ENCODE results near the gene XPR1. TPM values are rescaled to one million over a fixed set of nuclear protein-coding genes. Genes with fewer than 3 reads are reported as not detected.

XPR1 gene
- total and polyA plus RNA-seq, 9 donors: 5.7 to 34.1 (median 17.3) TPM

DNA sequence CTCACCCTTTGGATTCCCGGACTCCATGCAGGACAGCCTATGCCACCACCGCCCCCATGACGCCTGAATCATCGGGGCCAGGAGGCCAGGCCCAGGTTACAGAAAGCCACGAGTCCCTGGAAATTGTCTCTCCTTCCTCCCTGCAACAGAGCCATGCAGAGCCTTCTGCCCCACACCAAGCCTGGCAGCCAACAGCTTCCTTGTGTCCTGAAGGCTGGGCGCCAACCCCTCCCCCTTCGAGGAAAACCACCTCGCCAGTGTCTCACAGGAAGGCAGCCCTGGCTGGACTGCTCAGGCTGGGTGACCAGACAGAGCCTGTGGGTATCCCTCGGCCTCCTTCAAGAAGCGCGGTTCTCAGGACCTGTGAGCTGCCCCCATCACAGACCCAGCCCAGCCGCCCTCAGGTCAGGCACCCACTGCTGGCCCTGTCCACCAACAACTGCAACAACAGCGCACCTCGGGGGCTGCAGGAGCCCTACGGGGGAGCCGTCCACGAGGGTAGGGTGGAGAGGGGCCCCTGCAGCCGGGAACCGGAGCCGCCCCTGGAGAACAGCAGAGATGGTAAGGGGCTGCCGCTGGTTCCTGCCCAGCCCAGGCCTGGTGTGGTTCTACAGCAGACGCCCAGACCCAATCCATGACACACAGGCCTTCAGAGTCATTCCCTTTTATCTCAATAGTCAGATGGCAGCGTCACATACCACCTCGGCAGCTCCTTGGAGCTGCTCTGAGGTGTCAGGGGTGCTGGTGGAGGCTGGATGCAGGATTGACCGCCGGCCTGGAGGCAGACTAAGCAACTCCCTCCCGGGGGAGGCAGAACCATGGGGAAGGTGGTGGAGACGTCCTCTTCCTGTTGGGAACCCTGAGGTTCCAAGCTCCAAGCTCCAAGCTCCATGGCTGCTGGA, 304.5 kb downstream of the XPR1 start:
- Histone ChIP-seq H3K36me3 (no peaks in the 10 kb centered on the region), H3K4me3 (no peak overlapping the region)
- no peak for DNase-seq

DNA sequence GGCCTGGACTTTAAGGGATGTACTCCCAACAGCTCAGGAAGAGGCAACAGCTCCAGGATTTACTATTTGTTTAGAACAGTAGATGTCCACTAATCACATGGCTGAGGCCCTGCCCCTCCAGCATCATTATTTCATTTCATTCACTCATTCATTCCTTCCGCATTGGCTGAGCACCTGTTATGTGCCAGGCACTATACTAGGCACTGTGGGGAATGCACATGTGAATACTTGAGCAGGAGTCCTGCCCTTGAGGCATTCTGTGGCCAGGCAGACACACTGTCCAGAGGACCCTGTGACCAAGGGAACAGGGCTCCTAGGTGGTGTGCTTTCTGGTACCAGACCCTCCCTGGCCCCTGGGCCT, 305.2 kb downstream of the XPR1 start:
- Histone ChIP-seq H3K4me3 (no peak overlapping the region), H3K9me3 (no peaks in the 10 kb centered on the region), H3K27me3 (no peaks in the 10 kb centered on the region), H3K36me3 (no peaks in the 10 kb centered on the region), H3K27ac (no peak overlapping the region), H3K4me1 (ENCODE audit: insufficient read depth) (no peaks in the 10 kb centered on the region)
- DNase-seq: no peak
- 56 to 100% (median 67%) methylated on average over 1 of the region's 1 CpG for WGBS, 3 donors
- intact Hi-C loops (cut with DNase I): no loop called here
- TF ChIP-seq POLR2A (IDR thresholded peaks at IDR 0.05) (no peak), EP300 (IDR thresholded peaks at IDR 0.05) (no peak)
- TF ChIP-seq, protein P1, sequence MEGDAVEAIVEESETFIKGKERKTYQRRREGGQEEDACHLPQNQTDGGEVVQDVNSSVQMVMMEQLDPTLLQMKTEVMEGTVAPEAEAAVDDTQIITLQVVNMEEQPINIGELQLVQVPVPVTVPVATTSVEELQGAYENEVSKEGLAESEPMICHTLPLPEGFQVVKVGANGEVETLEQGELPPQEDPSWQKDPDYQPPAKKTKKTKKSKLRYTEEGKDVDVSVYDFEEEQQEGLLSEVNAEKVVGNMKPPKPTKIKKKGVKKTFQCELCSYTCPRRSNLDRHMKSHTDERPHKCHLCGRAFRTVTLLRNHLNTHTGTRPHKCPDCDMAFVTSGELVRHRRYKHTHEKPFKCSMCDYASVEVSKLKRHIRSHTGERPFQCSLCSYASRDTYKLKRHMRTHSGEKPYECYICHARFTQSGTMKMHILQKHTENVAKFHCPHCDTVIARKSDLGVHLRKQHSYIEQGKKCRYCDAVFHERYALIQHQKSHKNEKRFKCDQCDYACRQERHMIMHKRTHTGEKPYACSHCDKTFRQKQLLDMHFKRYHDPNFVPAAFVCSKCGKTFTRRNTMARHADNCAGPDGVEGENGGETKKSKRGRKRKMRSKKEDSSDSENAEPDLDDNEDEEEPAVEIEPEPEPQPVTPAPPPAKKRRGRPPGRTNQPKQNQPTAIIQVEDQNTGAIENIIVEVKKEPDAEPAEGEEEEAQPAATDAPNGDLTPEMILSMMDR (IDR thresholded peaks at IDR 0.05): no peak

More for the DNA sequence above, 304.5 kb downstream of the XPR1 start:
- Histone ChIP-seq H3K4me1 (ENCODE audit: insufficient read depth) (no peaks in the 10 kb centered on the region), H3K27me3 (no peaks in the 10 kb centered on the region), H3K9me3 (no peaks in the 10 kb centered on the region), H3K27ac (no peak overlapping the region)
- intact Hi-C loops (cut with DNase I): no loop called here
- 85 to 86% (median 86%) methylated on average over 28 of the region's 28 CpGs for WGBS, 3 donors
- TF ChIP-seq POLR2A (IDR thresholded peaks at IDR 0.05): no peak
- TF ChIP-seq, protein P1 (IDR thresholded peaks at IDR 0.05): no peak
- no peak for TF ChIP-seq EP300 (IDR thresholded peaks at IDR 0.05)

DNA sequence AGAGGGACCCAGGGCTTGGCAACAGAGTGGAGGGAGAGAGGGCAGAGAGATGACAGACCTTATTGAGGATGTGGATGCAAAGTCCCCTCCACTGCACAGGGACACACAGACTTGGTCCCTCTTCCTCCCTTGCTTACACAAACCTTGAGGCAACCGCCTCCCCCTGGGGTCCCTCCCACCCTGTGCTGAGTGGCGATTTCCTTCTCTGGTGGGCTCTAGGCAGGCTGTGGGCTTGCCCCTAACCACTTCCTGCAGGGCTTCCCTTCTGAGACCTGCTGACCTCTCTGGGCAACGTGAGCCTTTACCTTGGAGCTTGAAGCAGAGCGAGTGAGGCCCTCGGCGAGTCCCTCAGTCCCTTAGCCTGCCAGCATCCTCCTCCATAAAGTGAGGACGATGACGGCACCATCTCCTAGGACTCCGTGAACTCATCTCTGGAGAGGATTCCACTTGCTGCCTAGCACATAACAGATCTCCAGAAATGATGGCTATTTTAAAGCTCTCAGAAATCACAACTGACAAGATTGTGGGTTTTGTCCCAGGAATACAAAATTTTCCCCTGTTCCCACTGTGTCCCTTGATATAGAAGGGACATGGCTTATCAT, 305.9 kb downstream of the XPR1 start:
- 82 to 87% (median 82%) methylated on average over 9 of the region's 9 CpGs for WGBS, 3 donors
- Histone ChIP-seq H3K4me1 (ENCODE audit: insufficient read depth) (no peaks in the 10 kb centered on the region), H3K36me3 (no peaks in the 10 kb centered on the region), H3K4me3 (no peak overlapping the region), H3K9me3 (no peaks in the 10 kb centered on the region), H3K27me3 (no peaks in the 10 kb centered on the region), H3K27ac (no peak overlapping the region)
- no peak for DNase-seq
- intact Hi-C loops (cut with DNase I): no loop called here
- TF ChIP-seq, protein P1 (IDR thresholded peaks at IDR 0.05): no peak
- no peak for TF ChIP-seq POLR2A (IDR thresholded peaks at IDR 0.05)
- no peak for TF ChIP-seq EP300 (IDR thresholded peaks at IDR 0.05)

DNA sequence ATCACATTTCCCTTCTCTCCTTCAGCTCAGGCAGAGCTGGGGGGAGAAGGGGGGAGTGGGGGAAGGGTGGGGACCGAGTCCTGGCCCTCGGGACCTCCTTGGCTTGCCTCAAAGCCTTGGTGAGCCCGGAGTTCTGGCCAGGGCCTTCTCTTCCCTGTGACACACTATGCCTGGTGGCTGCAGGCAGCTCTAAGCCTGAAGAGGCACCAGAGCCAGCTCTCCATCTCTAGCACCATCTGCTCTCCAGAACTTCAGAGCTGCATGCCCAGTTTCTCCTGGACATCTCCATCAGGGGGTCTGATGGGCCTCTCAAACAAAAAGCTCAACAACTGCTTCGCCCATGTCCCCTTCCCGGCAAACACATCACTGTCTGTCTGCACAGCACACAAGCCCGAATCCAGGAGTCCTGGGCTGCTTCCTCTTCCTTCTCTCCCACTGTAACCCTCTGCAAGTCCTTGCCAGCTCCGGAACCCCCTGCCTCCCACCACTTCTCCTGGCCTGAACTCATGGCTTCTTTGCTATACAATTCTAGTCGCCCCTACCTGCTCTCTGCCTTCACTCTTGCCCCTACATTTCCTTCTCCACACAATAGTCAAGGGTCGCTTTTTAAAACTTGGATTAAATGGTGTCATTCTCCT, 307.4 kb downstream of the XPR1 start:
- no peak for DNase-seq
- no peaks in the 10 kb centered on the region for H3K4me1 ChIP-seq (ENCODE audit: insufficient read depth)
- no peak overlapping the region for H3K4me3 ChIP-seq
- H3K27me3 ChIP-seq: no peaks in the 10 kb centered on the region
- no peaks in the 10 kb centered on the region for H3K9me3 ChIP-seq
- intact Hi-C loops (cut with DNase I): no loop called here
- WGBS, 3 donors: 74 to 85% (median 83%) methylated on average over 9 of the region's 9 CpGs
- H3K36me3 ChIP-seq: no peaks in the 10 kb centered on the region
- no peak overlapping the region for H3K27ac ChIP-seq
- TF ChIP-seq EP300 (IDR thresholded peaks at IDR 0.05) (no peak), POLR2A (IDR thresholded peaks at IDR 0.05) (no peak)
- TF ChIP-seq, protein P1 (IDR thresholded peaks at IDR 0.05): no peak
